ENCODE results near the gene C1orf167. TPM values are rescaled to one million over a fixed set of nuclear protein-coding genes. Genes with fewer than 3 reads are reported as not detected.

The C1orf167 gene
- total RNA-seq, 1 experiment from 2014 or later, result not detected

DNA sequence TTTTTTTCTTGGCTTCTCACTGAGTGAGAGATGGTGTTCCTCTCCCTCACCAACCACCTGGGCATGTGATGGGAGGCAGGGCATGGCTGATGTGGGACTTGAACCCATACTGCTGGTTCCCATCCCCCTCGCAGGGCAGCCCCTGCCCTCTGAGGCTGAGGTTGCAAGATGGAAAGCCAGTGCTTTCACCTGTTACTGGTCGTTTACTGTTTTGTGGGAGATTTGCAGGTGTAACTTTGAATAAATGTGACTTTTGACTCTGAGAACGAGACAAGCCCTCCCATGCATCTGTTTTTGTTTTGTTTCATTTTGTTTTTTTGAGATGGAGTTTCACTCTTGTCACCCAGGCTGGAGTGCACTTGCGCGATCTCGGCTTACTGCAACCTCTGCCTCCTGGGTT, 21.6 kb downstream of the C1orf167 start:
- no TSS peak for BruUV-seq (replicated peaks)
- CTCF ChIA-PET, result no interaction called here
- POLR2A ChIA-PET (ENCODE audit: unreplicated experiment), result no interaction called here

DNA sequence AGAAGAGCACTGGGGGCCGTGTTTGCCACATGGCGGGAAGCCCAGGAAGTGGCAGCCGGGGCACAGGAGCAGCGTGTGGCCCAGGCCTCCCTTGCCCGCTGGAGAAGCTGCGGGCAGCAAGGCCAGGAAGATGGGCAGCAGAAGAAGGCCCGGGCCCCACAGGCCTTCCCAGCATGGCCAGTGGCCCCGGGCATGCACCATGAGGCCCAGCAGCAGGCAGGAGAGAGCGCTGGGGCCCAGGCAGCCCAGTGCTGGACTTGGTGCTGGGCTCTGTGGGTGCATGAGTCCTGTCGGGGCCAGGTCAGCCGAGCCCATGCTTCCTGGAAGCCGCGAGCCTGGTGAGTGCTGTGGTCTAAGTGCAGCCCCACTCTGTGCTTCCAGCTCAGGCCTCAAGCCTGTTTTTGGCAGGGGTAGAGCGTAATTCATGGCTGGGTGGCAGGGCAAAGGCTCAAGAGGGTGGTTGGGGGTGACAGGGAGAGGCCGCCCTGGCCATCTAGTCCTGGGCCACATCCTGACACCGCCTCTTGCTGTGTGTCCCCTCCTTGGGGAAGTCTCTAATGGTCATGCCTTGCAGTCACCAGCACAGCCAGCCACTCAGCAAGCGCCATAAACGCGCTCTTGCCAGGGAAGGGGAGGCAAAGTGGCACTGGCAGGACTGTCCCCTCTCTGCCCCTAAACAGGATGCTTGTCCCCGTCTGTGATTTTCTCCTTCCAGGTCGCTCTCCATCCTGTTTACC, 22.4 kb downstream of the C1orf167 start:
- intact Hi-C loops (cut with micrococcal nuclease), result no loop called here
- Histone ChIP-seq H3K4me2 (ENCODE audit: low read length) (peak overlapping the region; percentile 33), H3K27ac (ENCODE audit: low read length) (no peak overlapping the region), H4K20me1 (ENCODE audit: low read length) (no peaks in the 10 kb centered on the region), H3F3A (ENCODE audit: low read length, unreplicated experiment) (no peaks in the 10 kb centered on the region), H3K9me2 (replicated peaks; ENCODE audit: low read length) (no peaks in the 10 kb centered on the region), H2AFZ (ENCODE audit: low read length) (peak overlapping the region; percentile 40; the same call in 1 of the 2 replicates), H3K27me3 (ENCODE audit: low read length) (no peaks in the 10 kb centered on the region), H3K9ac (ENCODE audit: low read length) (no peak overlapping the region), H3K4me1 (ENCODE audit: insufficient read depth, low read length) (peaks cover 10% of the 10 kb centered on the region; the same call in 1 of the 2 replicates), H3K36me3 (ENCODE audit: low read depth, low read length) (no peaks in the 10 kb centered on the region), H3K9me3 (ENCODE audit: low read length) (no peaks in the 10 kb centered on the region), H3K4me3 (ENCODE audit: low read length) (no peak overlapping the region), H3K79me2 (ENCODE audit: low read length) (no peaks in the 10 kb centered on the region)
- TF ChIP-seq, protein P1, sequence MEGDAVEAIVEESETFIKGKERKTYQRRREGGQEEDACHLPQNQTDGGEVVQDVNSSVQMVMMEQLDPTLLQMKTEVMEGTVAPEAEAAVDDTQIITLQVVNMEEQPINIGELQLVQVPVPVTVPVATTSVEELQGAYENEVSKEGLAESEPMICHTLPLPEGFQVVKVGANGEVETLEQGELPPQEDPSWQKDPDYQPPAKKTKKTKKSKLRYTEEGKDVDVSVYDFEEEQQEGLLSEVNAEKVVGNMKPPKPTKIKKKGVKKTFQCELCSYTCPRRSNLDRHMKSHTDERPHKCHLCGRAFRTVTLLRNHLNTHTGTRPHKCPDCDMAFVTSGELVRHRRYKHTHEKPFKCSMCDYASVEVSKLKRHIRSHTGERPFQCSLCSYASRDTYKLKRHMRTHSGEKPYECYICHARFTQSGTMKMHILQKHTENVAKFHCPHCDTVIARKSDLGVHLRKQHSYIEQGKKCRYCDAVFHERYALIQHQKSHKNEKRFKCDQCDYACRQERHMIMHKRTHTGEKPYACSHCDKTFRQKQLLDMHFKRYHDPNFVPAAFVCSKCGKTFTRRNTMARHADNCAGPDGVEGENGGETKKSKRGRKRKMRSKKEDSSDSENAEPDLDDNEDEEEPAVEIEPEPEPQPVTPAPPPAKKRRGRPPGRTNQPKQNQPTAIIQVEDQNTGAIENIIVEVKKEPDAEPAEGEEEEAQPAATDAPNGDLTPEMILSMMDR (conservative IDR thresholded peaks at IDR 0.05; ENCODE audit: low read depth, low read length), result no peak
- TF ChIP-seq EZH2phosphoT487 (IDR thresholded peaks at IDR 0.05; ENCODE audit: borderline replicate concordance, low read length), result no peak
- TF ChIP-seq EZH2 (IDR thresholded peaks at IDR 0.05; ENCODE audit: low read length, unreplicated experiment), result no peak
- DNase-seq (no peak), ATAC-seq (no peak)
- POLR2A ChIA-PET (ENCODE audit: unreplicated experiment), result no interaction called here
- BruUV-seq (replicated peaks), result no TSS peak
- CTCF ChIA-PET, result interaction anchor here (0.5 to 0.9 kb wide), 4 partner anchors 15 to 79 kb away, joined by 3 to 4 read pairs (median 3); partner anchors contain the start of gene CLCN6

More for the DNA sequence above, 21.6 kb downstream of the C1orf167 start:
- Histone ChIP-seq H3K9me2 (replicated peaks; ENCODE audit: low read length) (no peaks in the 10 kb centered on the region), H3K9me3 (ENCODE audit: low read length) (no peaks in the 10 kb centered on the region), H3F3A (ENCODE audit: low read length, unreplicated experiment) (no peaks in the 10 kb centered on the region), H2AFZ (ENCODE audit: low read length) (no peak overlapping the region), H3K27ac (ENCODE audit: low read length) (no peak overlapping the region), H3K4me1 (ENCODE audit: insufficient read depth, low read length) (peaks cover 10% of the 10 kb centered on the region; the same call in 1 of the 2 replicates), H3K9ac (ENCODE audit: low read length) (no peak overlapping the region), H3K36me3 (ENCODE audit: low read depth, low read length) (no peaks in the 10 kb centered on the region), H4K20me1 (ENCODE audit: low read length) (no peaks in the 10 kb centered on the region), H3K4me3 (ENCODE audit: low read length) (no peak overlapping the region), H3K27me3 (ENCODE audit: low read length) (no peaks in the 10 kb centered on the region), H3K79me2 (ENCODE audit: low read length) (no peaks in the 10 kb centered on the region), H3K4me2 (ENCODE audit: low read length) (no peak overlapping the region)
- no peak for TF ChIP-seq EZH2phosphoT487 (IDR thresholded peaks at IDR 0.05; ENCODE audit: borderline replicate concordance, low read length)
- no peak for TF ChIP-seq EZH2 (IDR thresholded peaks at IDR 0.05; ENCODE audit: low read length, unreplicated experiment)
- TF ChIP-seq, protein P1 (conservative IDR thresholded peaks at IDR 0.05; ENCODE audit: low read depth, low read length), result no peak
- DNase-seq, result no peak
- ATAC-seq, result no peak
- intact Hi-C loops (cut with micrococcal nuclease), result no loop called here

All from PC-3 (cell line).